Measurements from ENCODE around the gene SLC25A4.
"Not testable (repeated sequence)": the region's sequence is repeated elsewhere in the genome, so short reads cannot be mapped to it uniquely, and the experiment has no call there.

Gene SLC25A4

GRCh38 chr4:185186769-185187168 is 43.7 kb downstream of the SLC25A4 start:
- DNase-seq: no peak

- DNase-seq: no peak
These were observed 46.7 kb downstream of the SLC25A4 start for GRCh38 chr4:185189606-185190305.

GRCh38 chr4:185190306-185190856 is 47.3 kb downstream of the SLC25A4 start:
- no peak for DNase-seq

- DNase-seq: no peak
These were observed 49.0 kb downstream of the SLC25A4 start for GRCh38 chr4:185192059-185192458.

- DNase-seq: no peak
These were observed 52.1 kb downstream of the SLC25A4 start for GRCh38 chr4:185194924-185195888.

- no peak for DNase-seq
These were observed 53.4 kb downstream of the SLC25A4 start for GRCh38 chr4:185196437-185196836.

- DNase-seq: not testable (repeated sequence)
These were observed 55.1 kb downstream of the SLC25A4 start for GRCh38 chr4:185198189-185198588.

Data from activated naive CD4-positive, alpha-beta T cell treated with Interleukin-2 at 50 U/mL for 16 hours (primary cell).